SK-N-MC (cell line): ENCODE data around the gene IL21.

Experiments
- EZH2 ChIP-seq: fragments of 200-600 bp; sonication (generic); IDR thresholded peaks from one replicate; pipeline ENCODE4 v1.6.1; 2017; ENCODE audit warnings: antibody characterized with exemption
- POLR2AphosphoS5 ChIP-seq: IDR thresholded peaks from 2 replicates; pipeline ENCODE4 v1.6.1; 2012; ENCODE audit warnings: mild to moderate bottlenecking, low read depth, low read length, borderline replicate concordance

DNA sequence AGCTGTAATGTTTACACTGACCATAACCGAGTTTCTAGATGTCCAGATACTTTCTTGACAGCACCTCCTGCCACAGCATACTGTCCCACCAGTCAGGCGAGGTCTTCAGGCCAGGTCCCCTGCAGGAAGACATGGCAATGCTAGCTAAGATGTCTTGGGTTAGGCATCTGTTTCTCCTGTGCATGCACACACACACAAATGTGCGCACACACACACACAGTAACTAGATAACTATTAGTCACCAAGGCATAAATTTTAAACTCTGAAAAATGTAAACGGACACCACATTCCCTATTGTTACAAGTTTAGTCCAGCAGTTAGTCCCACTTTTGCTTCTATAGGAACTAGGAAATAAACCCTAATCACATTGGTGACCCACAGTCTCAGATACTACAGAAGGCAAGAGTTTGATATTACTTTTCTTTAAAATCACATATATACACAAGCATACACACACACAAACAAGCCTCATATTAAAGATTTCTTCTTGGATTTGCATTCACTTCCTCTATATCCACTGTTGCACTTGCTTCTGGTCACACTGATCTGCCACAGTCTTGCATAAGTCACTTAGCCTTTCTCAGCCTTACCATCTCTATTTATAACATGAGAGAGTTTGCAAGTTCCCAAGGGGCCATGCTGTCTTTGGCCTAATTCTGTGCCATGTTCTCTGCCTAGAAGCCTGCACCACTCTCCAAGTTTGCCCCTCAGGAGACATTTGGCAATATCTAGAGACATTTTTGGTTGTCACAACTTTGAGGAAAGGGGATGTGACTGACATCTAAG lies 32.2 kb downstream of the IL21 start:
- TF ChIP-seq EZH2 (no peak), POLR2AphosphoS5 (no peak)
